Left ventricle myocardium inferior (tissue), 1 donor: ENCODE results near the gene RGS6. TPM values are rescaled to one million over a fixed set of nuclear protein-coding genes. Genes with fewer than 3 reads are reported as not detected.

Source experiments
- DNase-seq: peaks from one replicate; pipeline ENCODE4 v3.0.0-alpha.2; 2020
- H3K27ac ChIP-seq: fragments of 200-600 bp; replicated peaks from 2 replicates; pipeline ENCODE4 v1.8.0; 2021
- H3K27me3 ChIP-seq: fragments of 200-600 bp; 2 replicates; pipeline ENCODE4 v1.8.0; 2021; ENCODE audit warnings: low read depth
- H3K36me3 ChIP-seq: fragments of 200-600 bp; 2 replicates; pipeline ENCODE4 v1.8.0; 2021
- H3K4me1 ChIP-seq: fragments of 200-600 bp; 2 replicates; pipeline ENCODE4 v1.8.0; 2021
- H3K4me3 ChIP-seq: fragments of 200-600 bp; 2 replicates; pipeline ENCODE4 v1.8.0; 2021; ENCODE audit warnings: mild to moderate bottlenecking, moderate library complexity
- H3K9me3 ChIP-seq: fragments of 200-600 bp; replicated peaks from 2 replicates; pipeline ENCODE4 v1.8.0; 2021
- CTCF ChIP-seq: fragments of 200-600 bp; IDR thresholded peaks from 2 replicates; pipeline ENCODE4 v1.8.0; 2021; ENCODE audit warnings: antibody characterized with exemption, mild to moderate bottlenecking, borderline replicate concordance
- intact Hi-C: fragments of 100-400 bp; cut with micrococcal nuclease; formaldehyde crosslinking; loops from one replicate; pipeline ENCODE4 v1.11.0; 2022
- total RNA-seq: library from RNA; stranded (reverse); fragmentation: NEBNext Ultra II Directional; extraction: Animal tissue kit (Norgen Biotek cat#: 25700); gene quantifications from one replicate; pipeline ENCODE4 v1.2.1, GENCODE V29; 2021
- donor health status: DM: no; HTN: yes; CAD: no; lungs with severe emphysema.

The RGS6 gene
- total RNA-seq, 1 donor from 2014 or later = 23.0 TPM

- Histone ChIP-seq H3K27ac (no peak overlapping the region), H3K4me3 (no peak overlapping the region), H3K4me1 (no peaks in the 10 kb centered on the region), H3K9me3 (no peaks in the 10 kb centered on the region), H3K27me3 (no peaks in the 10 kb centered on the region), H3K36me3 (no peaks in the 10 kb centered on the region)
- intact Hi-C loops = no loop called here
- DNase-seq = no peak
- TF ChIP-seq CTCF = no peak
These were observed 148.9 kb downstream of the RGS6 start for GRCh38 chr14:72081137-72081536.

GRCh38 chr14:72084935-72085334 is 152.7 kb downstream of the RGS6 start:
- H3K9me3 ChIP-seq = no peaks in the 10 kb centered on the region
- H3K27ac ChIP-seq = no peak overlapping the region
- DNase-seq = no peak
- H3K4me1 ChIP-seq = peaks cover 5% of the 10 kb centered on the region
- H3K27me3 ChIP-seq = no peaks in the 10 kb centered on the region
- intact Hi-C loops = no loop called here
- no peak for TF ChIP-seq CTCF
- no peaks in the 10 kb centered on the region for H3K36me3 ChIP-seq
- no peak overlapping the region for H3K4me3 ChIP-seq

GRCh38 chr14:72089625-72090024 is 157.4 kb downstream of the RGS6 start:
- Histone ChIP-seq H3K27me3 (no peaks in the 10 kb centered on the region), H3K9me3 (no peaks in the 10 kb centered on the region), H3K4me3 (no peak overlapping the region), H3K4me1 (peaks cover 10% of the 10 kb centered on the region), H3K27ac (no peak overlapping the region), H3K36me3 (no peaks in the 10 kb centered on the region)
- no peak for TF ChIP-seq CTCF
- DNase-seq = no peak
- intact Hi-C loops = no loop called here

GRCh38 chr14:72094844-72095582 is 162.8 kb downstream of the RGS6 start:
- DNase-seq = no peak
- Histone ChIP-seq H3K36me3 (no peaks in the 10 kb centered on the region), H3K4me3 (no peak overlapping the region), H3K27me3 (no peaks in the 10 kb centered on the region), H3K27ac (no peak overlapping the region), H3K9me3 (no peaks in the 10 kb centered on the region), H3K4me1 (peaks cover 30% of the 10 kb centered on the region)
- TF ChIP-seq CTCF = no peak
- intact Hi-C loops = no loop called here

GRCh38 chr14:72097173-72097783 is 165.0 kb downstream of the RGS6 start:
- Histone ChIP-seq H3K4me1 (peaks cover 30% of the 10 kb centered on the region), H3K36me3 (no peaks in the 10 kb centered on the region), H3K27me3 (no peaks in the 10 kb centered on the region), H3K27ac (no peak overlapping the region), H3K9me3 (no peaks in the 10 kb centered on the region), H3K4me3 (no peak overlapping the region)
- intact Hi-C loops = no loop called here
- DNase-seq = no peak
- no peak for TF ChIP-seq CTCF
